ELR (cell line): ENCODE data around the gene TECTA.
"Not testable (repeated sequence)": the region's sequence is repeated elsewhere in the genome, so short reads cannot be mapped to it uniquely, and the experiment has no call there.

ENCODE experiments used
- DNase-seq: peaks from one replicate; pipeline ENCODE4 v3.0.0-alpha.2; 2015; ENCODE audit warnings: low read depth

TECTA gene

GRCh38 chr11:121177629-121178028 lies 76.6 kb downstream of the TECTA start:
- DNase-seq, result not testable (repeated sequence)

- no peak for DNase-seq
Observed at GRCh38 chr11:121179306-121179705, 78.3 kb downstream of the TECTA start.

- no peak for DNase-seq
Observed at GRCh38 chr11:121180183-121180582, 79.1 kb downstream of the TECTA start.

- DNase-seq, result no peak
Observed at GRCh38 chr11:121188776-121189175, 87.7 kb downstream of the TECTA start.

GRCh38 chr11:121191818-121192217 lies 90.8 kb downstream of the TECTA start:
- no peak for DNase-seq

DNA sequence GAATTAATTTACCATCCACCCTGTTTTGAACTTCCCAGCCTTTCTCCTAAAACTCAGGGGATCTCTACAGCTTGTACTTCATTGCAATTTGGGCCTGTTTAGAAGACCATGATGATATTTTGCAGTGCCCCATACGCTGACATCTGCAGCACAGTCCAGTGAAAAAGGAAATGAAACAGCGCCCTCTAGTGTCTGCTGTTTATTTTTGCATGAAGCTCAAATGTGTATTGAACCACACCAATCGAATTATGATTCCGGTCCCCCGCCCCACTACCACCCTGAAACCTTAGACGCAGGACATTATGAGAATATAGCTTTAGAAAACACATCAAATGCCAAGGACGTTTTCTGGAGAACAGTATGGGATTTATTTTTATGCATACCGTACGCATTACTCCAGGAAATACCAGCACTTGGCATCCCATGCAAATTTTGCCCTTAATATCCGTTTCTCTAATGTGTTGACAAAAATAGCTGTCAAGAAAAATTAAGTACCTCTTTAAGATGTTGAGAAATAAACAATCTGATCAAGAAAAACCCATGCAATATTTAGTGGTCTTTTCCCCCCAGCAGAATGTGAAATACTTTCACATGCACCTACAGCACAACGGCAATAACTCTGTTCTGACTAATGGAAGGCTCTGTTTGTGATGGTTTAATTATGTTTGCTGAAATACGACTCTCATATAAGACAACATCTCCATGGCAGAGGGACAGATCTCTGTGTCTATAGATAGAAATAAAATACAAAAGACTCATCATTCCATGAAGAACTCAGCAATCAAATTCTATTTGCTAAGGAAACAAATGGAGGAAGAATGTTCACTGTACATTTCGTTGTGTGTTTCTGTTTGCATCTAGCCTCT lies 93.9 kb downstream of the TECTA start:
- peak; percentile 63 for DNase-seq

GRCh38 chr11:121198491-121198890 lies 97.4 kb downstream of the TECTA start:
- no peak for DNase-seq

GRCh38 chr11:121199516-121199915 lies 98.5 kb downstream of the TECTA start:
- DNase-seq, result no peak

DNA sequence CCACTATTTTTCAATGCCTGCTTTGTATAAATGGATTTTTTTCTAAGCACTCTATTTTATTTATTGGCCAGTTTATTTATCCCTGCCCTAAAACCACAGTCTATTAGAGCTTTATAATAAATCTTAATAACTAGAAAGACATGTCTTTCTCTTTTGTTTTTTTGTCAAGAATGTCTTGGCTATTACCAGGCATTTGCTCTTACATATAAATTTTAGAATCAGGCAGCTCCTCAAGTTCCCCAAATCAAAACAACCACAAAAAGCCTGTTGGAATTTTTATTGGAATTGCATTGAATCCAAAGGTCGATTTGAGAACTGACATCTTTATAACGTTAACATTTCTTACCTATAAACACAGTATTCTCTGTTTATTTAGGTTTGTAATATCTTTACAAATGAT lies 105.8 kb downstream of the TECTA start:
- DNase-seq, result no peak

- DNase-seq, result no peak
Observed at GRCh38 chr11:121207485-121208115, 106.6 kb downstream of the TECTA start.

DNA sequence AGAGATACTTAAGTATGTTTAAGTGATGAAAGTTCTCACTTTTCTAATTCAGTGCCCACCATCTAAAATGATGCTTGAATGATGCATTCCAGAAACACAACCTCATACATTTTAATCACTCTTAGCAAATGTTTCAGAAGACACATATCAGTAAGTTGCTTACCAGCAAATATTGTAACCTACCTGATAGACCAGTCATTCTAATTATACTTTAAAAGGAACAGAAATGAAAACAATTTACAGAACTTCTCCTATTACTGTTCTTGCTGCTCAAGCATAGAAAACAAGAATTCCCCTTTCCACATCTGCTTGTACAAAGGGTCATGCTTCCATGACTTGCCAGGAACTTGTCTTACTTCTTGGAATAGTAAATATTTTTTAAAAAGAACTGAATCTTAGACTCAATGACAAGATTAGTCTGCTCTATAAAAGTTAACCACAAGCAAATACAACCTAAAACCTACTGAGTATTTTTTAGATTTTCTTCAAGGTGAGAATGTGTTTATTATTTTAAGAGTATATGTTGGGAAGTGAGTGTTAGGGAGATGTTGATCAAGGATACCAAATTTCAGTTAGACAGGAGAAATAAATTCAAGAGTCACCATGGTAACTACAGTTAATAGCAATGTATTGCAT lies 109.5 kb downstream of the TECTA start:
- no peak for DNase-seq

GRCh38 chr11:121211626-121212025 lies 110.6 kb downstream of the TECTA start:
- DNase-seq, result no peak

DNA sequence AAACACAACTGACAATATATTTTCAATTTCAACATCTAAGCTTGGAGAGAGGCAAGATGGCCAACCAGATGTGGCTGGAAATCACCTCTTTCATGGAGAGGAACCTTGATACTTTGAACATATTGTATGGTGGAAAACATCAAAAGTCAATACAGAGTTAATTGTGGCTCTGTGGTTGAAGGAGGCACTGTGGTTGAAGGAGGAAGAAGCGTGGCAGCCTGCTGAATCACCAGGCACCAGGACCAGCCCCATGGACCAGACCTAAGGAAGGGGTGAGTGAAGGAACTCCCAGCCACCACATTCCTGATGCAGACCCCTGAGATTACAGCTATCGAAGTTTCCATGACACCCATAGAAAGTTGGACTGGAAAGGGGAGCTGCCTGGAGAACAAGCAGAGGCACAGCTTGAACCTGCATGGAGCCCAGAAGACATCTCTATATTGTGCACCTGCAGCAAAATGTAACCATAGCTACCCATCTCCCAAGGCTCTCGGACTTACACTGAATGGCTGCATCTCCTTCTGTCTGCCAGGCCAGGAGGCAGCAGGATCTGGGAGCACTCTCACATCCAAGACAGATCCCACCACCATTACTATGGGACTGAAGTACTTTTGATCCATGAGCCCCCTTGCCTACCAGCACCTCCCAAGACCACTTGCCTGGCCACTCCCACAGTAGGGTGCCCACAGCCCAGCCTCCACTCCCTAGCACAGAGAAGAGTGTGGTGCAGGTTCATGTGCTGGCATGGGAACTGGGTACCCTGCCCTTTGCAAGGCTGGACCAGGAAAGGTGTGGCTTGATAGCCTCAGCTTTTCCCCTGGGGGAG lies 111.7 kb downstream of the TECTA start:
- DNase-seq, result no peak

DNA sequence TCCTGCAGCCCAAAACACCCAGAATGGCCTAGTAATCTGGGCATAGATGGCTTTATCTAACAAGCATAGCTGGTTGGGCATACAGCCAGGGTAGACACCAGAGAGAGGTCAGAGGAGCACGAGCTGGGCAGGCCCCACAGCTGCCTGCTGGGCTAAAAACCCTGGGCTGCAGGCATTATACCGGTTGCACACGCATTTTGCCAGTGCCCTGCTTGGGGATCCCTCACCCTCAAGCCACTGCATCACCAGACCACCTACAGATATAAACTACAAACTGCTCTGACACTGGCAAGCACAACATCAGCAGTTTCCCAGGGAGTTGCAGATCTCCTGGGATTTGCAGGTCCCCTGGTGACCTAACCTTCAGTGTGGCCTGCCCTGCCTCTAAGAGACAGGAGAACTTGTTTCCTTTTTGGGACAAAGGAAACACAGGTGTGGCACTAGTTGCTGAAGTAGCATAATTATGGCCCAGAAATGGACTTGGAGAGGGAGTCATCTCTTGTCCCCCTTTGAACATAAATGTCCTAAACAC lies 112.4 kb downstream of the TECTA start:
- no peak for DNase-seq

DNA sequence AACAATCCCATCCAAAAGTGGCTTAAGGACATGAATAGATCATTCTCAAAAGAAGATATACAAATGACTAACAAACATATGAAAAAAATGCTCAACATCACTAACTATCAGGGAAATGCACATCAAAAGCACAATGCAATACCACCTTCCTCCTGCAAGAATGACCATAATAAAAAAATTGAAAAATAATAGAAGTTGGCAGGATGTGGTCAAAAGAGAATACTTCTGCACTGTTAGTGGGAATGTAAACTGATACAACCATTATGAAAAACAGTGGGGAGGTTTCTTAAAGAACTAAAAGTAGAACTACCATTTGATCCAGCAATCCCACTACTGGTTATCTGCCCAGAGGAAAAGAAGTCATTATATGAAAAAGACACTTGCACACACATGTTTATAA lies 113.8 kb downstream of the TECTA start:
- DNase-seq, result no peak

GRCh38 chr11:121221496-121222200 lies 120.6 kb downstream of the TECTA start:
- no peak for DNase-seq

GRCh38 chr11:121223161-121223560 lies 122.1 kb downstream of the TECTA start:
- no peak for DNase-seq

DNA sequence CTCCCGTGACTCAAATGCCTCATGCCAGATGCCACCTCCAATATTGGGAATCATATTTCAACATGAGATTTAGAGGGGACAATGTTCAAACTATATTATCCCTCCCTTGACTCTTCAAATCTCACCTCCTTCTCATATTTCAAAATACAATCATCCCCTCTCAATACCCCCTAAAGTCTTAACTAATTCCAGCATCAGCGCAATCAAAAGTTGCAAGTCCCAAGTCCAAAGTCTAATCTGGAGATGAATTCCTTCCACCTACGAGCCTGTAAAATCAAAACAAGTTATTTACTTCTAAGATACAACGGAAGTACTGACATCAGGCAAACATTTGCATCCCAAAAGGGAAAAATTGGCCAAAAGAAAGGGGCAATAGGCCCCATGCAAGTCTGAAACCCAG lies 124.3 kb downstream of the TECTA start:
- no peak for DNase-seq

GRCh38 chr11:121226415-121227263 lies 125.6 kb downstream of the TECTA start:
- peak; percentile 15 for DNase-seq

GRCh38 chr11:121228851-121229250 lies 127.8 kb downstream of the TECTA start:
- no peak for DNase-seq
